Kidney (tissue), 14 donors: Measurements from ENCODE around the gene DLG2. TPM values are rescaled to one million over a fixed set of nuclear protein-coding genes. Genes with fewer than 3 reads are reported as not detected.

Experiments used
- DNase-seq, 5 donors: peaks; one replicate each; pipeline ENCODE4 v3.0.0-alpha.2; 2013 to 2020
- FAIRE-seq: peaks from 2 replicates; lab custom pipeline; 2012; peaks lifted over from hg19 to GRCh38; lab: Jason Lieb, UNC
- H3K27ac ChIP-seq, 2 donors: one replicate each; pipeline ENCODE4 v1.7.0; 2013; ENCODE audit warnings: low read depth in 2 of 2, low read length in 2 of 2, inconsistent platforms in 1 of 2
- H3K27me3 ChIP-seq: one replicate; pipeline ENCODE4 v1.7.1; 2013; ENCODE audit warnings: low read length, inconsistent platforms; ENCODE audit not compliant: control insufficient read depth, insufficient read depth
- H3K36me3 ChIP-seq, 3 donors: one replicate each; pipeline versions ENCODE4 v1.7.0 to v1.7.1; 2013; ENCODE audit warnings: low read length in 3 of 3, control low read depth in 1 of 3, inconsistent platforms in 1 of 3; ENCODE audit not compliant: insufficient read depth in 3 of 3, control insufficient read depth in 2 of 3
- H3K4me1 ChIP-seq, 3 donors: one replicate each; pipeline versions ENCODE4 v1.7.0 to v1.7.1; 2013; ENCODE audit warnings: low read length in 3 of 3, inconsistent platforms in 1 of 3, low read depth in 1 of 3; ENCODE audit not compliant: control insufficient read depth in 2 of 3, insufficient read depth in 2 of 3
- H3K4me3 ChIP-seq, 3 donors: one replicate each; pipeline versions ENCODE4 v1.7.0 to v1.8.1; 2013; ENCODE audit warnings: low read length in 3 of 3, control low read depth in 1 of 3, inconsistent platforms in 1 of 3
- H3K9ac ChIP-seq, 3 donors: one replicate each; pipeline versions ENCODE4 v1.7.0 to v1.7.1; 2013; ENCODE audit warnings: low read length in 3 of 3, control low read depth in 1 of 3, inconsistent platforms in 1 of 3
- H3K9me3 ChIP-seq, 3 donors: one replicate each; pipeline versions ENCODE4 v1.7.0 to v1.7.1; 2013; ENCODE audit warnings: low read length in 3 of 3, control low read depth in 1 of 3, inconsistent platforms in 1 of 3; ENCODE audit not compliant: control insufficient read depth in 2 of 3, insufficient read depth in 1 of 3
- intact Hi-C: fragments of 100-400 bp; cut with DNase I; formaldehyde crosslinking; loops from one replicate; pipeline ENCODE4 v1.11.1; 2022
- polyA plus RNA-seq: library from polyadenylated mRNA; stranded (reverse); fragments of 350-450 nt; fragmentation: Illumina TruSeq; extraction: RNeasy Lipid Tissue Mini Kit (QIAGEN cat#74804); gene quantifications from one replicate; pipeline ENCODE4 v1.2.3, GENCODE V29; 2014; ENCODE audit warnings: low read depth, low replicate concordance; ENCODE audit not compliant: insufficient read depth
- total RNA-seq: library from RNA; stranded (reverse); fragmentation: NEBNext Ultra II Directional; extraction: Animal tissue kit (Norgen Biotek cat#: 25700); gene quantifications from one replicate; pipeline ENCODE4 v1.2.1, GENCODE V29; 2021
- TF ChIP-seq, protein P1 (sequence below): IDR thresholded peaks from 3 replicates; pipeline ENCODE4 v1.5.1; 2012; ENCODE audit warnings: mild to moderate bottlenecking, moderate library complexity, borderline replicate concordance; ENCODE audit not compliant: insufficient read depth; ENCODE audit errors: extremely low read depth
- donor health status: control.
- donor health status: control.
- donor health status: control.
- donor health status: control.
- donor health status: control.
- donor health status: DM: yes; HTN: yes; CAD: no.
- donor health status: Normal renal cell carcinoma (clear cell type).

Gene DLG2
- total and polyA plus RNA-seq, 2 donors from 2014 or later, result 2.9 to 7.2 TPM

DNA sequence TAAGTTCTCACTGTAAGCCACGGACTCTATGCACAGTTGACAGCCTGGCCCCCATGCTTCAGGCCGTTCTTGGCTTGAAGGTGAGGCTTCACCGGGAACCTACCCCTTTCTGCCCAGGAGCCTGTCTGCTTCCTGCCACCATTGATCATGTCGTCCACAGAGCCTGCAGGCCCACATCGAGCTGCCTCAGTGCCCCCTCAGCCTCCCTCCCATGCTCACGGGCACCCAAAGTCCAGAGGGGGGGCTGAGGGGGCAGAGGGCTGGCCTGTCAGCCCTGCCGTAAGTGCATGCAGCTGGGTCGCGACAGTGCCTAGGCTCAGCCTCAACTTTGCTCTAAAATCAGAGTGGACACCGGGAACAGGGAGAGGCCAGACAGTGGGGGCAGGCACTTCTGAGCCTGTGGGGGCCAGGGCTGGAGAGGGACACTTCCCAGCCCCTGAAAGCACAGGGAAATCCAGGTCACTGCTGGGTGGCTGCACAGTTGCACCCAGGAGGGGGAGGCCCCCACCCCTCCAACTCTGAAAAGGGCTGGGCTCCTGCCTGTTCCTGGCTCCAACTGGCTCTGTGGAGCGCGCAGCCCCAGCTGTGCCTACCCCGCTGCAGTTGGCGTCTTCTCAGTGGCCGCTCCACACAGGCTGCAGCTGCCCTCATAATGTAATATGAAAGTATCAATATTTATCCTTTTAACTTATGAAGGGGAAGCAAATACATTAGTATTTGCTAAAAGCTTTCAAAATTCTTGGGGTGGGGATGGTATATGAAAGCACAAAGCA, 598.6 kb downstream of the DLG2 start:
- H3K9ac ChIP-seq, result no peak overlapping the region
- no peak overlapping the region for H3K4me3 ChIP-seq
- H3K36me3 ChIP-seq, result no peaks in the 10 kb centered on the region
- no peak overlapping the region for H3K27ac ChIP-seq
- intact Hi-C loops, result no loop called here
- no peak for DNase-seq
- no peaks in the 10 kb centered on the region for H3K4me1 ChIP-seq
- TF ChIP-seq, protein P1, sequence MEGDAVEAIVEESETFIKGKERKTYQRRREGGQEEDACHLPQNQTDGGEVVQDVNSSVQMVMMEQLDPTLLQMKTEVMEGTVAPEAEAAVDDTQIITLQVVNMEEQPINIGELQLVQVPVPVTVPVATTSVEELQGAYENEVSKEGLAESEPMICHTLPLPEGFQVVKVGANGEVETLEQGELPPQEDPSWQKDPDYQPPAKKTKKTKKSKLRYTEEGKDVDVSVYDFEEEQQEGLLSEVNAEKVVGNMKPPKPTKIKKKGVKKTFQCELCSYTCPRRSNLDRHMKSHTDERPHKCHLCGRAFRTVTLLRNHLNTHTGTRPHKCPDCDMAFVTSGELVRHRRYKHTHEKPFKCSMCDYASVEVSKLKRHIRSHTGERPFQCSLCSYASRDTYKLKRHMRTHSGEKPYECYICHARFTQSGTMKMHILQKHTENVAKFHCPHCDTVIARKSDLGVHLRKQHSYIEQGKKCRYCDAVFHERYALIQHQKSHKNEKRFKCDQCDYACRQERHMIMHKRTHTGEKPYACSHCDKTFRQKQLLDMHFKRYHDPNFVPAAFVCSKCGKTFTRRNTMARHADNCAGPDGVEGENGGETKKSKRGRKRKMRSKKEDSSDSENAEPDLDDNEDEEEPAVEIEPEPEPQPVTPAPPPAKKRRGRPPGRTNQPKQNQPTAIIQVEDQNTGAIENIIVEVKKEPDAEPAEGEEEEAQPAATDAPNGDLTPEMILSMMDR, result no peak
- FAIRE-seq, result no peak
- H3K9me3 ChIP-seq, result no peaks in the 10 kb centered on the region
- H3K27me3 ChIP-seq, result no peaks in the 10 kb centered on the region

DNA sequence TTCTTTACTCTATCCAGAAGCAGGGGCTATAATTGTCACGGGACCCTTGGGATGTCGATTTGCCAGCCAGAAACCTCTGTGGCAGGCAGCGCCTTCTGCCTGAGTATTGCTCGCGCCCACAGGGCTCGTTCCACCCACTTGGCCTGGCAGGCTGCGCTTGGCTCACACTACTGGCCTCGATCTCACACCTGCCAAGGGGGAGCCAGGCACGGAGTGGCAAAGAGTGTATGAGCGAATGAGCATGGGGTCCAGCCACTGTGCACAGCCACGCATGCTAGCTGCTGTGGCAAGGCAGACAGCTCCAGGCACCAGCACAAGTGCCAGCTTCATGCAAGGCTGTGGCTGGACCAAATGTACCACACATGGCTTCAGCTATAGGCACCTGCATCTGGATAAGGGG, 599.8 kb downstream of the DLG2 start:
- TF ChIP-seq, protein P1, result no peak
- DNase-seq, result peak in 1 of 5 donors; percentile 43
- Histone ChIP-seq H3K27me3 (no peaks in the 10 kb centered on the region), H3K27ac (no peak overlapping the region), H3K9ac (no peak overlapping the region), H3K36me3 (no peaks in the 10 kb centered on the region), H3K4me1 (no peaks in the 10 kb centered on the region), H3K4me3 (no peak overlapping the region), H3K9me3 (no peaks in the 10 kb centered on the region)
- no peak for FAIRE-seq
- intact Hi-C loops, result no loop called here

DNA sequence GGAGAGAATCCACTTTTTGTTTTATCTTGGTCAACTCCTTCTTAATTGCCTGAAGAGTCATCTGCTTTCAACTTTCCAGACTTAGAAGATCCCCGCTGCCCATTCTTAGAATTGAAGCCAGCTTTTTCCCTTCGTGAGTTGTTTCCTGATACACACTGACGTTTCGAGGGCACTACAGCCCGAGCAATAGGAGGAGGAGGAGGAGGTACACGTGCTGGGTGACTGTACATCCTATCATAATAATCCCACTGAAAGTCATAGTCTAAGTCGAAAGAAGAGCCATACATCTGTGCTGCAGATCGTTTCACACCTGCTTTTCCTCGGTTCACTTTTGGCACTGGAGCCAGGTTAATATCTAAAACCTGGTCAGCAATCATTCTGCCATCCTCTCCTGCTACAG, 606.1 kb downstream of the DLG2 start:
- Histone ChIP-seq H3K4me1 (no peaks in the 10 kb centered on the region), H3K9me3 (no peaks in the 10 kb centered on the region), H3K36me3 (no peaks in the 10 kb centered on the region), H3K4me3 (no peak overlapping the region), H3K27me3 (no peaks in the 10 kb centered on the region), H3K9ac (no peak overlapping the region), H3K27ac (no peak overlapping the region)
- no peak for FAIRE-seq
- TF ChIP-seq, protein P1, result no peak
- intact Hi-C loops, result no loop called here
- no peak for DNase-seq

- no peaks in the 10 kb centered on the region for H3K36me3 ChIP-seq
- no peak overlapping the region for H3K27ac ChIP-seq
- TF ChIP-seq, protein P1, result no peak
- FAIRE-seq (no peak), DNase-seq (no peak)
- no peaks in the 10 kb centered on the region for H3K27me3 ChIP-seq
- H3K4me3 ChIP-seq, result no peak overlapping the region
- H3K9ac ChIP-seq, result no peak overlapping the region
- intact Hi-C loops, result no loop called here
- no peaks in the 10 kb centered on the region for H3K9me3 ChIP-seq
- no peaks in the 10 kb centered on the region for H3K4me1 ChIP-seq
These were observed 633.8 kb downstream of the DLG2 start for GRCh38 chr11:84993386-84993785.
